HCT116 (cell line): ENCODE results near the gene SLC22A23. TPM values are rescaled to one million over a fixed set of nuclear protein-coding genes. Genes with fewer than 3 reads are reported as not detected.

Source experiments
- ATAC-seq: fragments of 200-7000 bp; cut with Tn5 transposase; 2 replicates; pipeline ENCODE4 v1.9.1; 2020; ENCODE audit warnings: mild to moderate bottlenecking, moderate library complexity
- BruUV-seq: library from RNA; stranded (reverse); fragments of 400-500 nt; replicated peaks from 2 replicates; lab custom pipeline; 2021; lab: Mats Ljungman, UMichigan
- CTCF ChIA-PET: fragments of 300-600 bp; sonication (Branson Sonifier 250); formaldehyde crosslinking; loops from one replicate; lab custom pipeline; 2021; ENCODE audit warnings: antibody characterized with exemption; lab: Charles Lee
- POLR2A ChIA-PET: fragments of 300-600, 350-600 bp; sonication (Branson Sonifier 250); formaldehyde crosslinking; loops from one replicate; lab custom pipeline; 2021; ENCODE audit warnings: antibody characterized with exemption; lab: Charles Lee
- RAD21 ChIA-PET, 2 experiments: fragments of 300-600 bp; sonication (Branson Sonifier 250); formaldehyde crosslinking; loops; one replicate each; lab custom pipeline; 2023; ENCODE audit warnings: low total read pairs in 2 of 2; ENCODE audit not compliant: uncharacterized antibody in 2 of 2, unreplicated experiment in 2 of 2, low non-redundant PET in 1 of 2; lab: Charles Lee
- DNase-seq: peaks from one replicate; pipeline ENCODE4 v3.0.0-alpha.2; 2010; ENCODE audit warnings: low read depth, low spot score
- H2AFZ ChIP-seq: fragments of 200-600 bp; shearing (Covaris generic), sonication (generic); 2 replicates; pipeline ENCODE4 v1.6.1; 2017; ENCODE audit warnings: low read depth, mixed run types, mixed read lengths, antibody characterized with exemption, low read length; ENCODE audit not compliant: poor library complexity, severe bottlenecking
- H3K27ac ChIP-seq: 2 replicates; pipeline ENCODE4 v1.5.1; 2012; ENCODE audit warnings: low read depth, low read length
- H3K27me3 ChIP-seq: fragments of 200-600 bp; sonication (generic); 2 replicates; pipeline ENCODE4 v1.6.1; 2016; ENCODE audit warnings: mixed run types, low read length, mixed read lengths; ENCODE audit not compliant: insufficient read depth
- H3K36me3 ChIP-seq, 2 experiments: fragments of 200-500 bp in 1 of 2; fragments of 200-600 bp in 1 of 2; sonication (Bioruptor generic) in 1 of 2; sonication (generic) in 1 of 2; 2 replicates each; pipeline versions ENCODE4 v1.5.1 to v1.6.1; 2014 to 2016; ENCODE audit warnings: low read length in 2 of 2, inconsistent platforms in 1 of 2, mixed read lengths in 1 of 2, mixed run types in 1 of 2; ENCODE audit not compliant: insufficient read depth in 2 of 2, control insufficient read depth in 1 of 2
- H3K4me1 ChIP-seq, 2 experiments: fragments of 200-600 bp in 1 of 2; sonication (generic) in 1 of 2; 2 replicates each; pipeline versions ENCODE4 v1.5.1 to v1.6.1; 2012 to 2017; ENCODE audit warnings: low read length in 2 of 2, inconsistent platforms in 1 of 2, mild to moderate bottlenecking in 1 of 2, mixed read lengths in 1 of 2, mixed run types in 1 of 2, moderate library complexity in 1 of 2; ENCODE audit not compliant: insufficient read depth in 2 of 2, control insufficient read depth in 1 of 2
- H3K4me2 ChIP-seq: fragments of 200-600 bp; sonication (generic); 2 replicates; pipeline ENCODE4 v1.6.1; 2017; ENCODE audit warnings: mixed run types, low read length, mixed read lengths
- H3K4me3 ChIP-seq, 2 experiments: fragments of 200-600 bp in 1 of 2; sonication (generic) in 1 of 2; replicated peaks in 1 of 2; 2 replicates each; pipeline ENCODE4 v1.5.1; 2011 to 2016; ENCODE audit warnings: low read length in 2 of 2, control low read depth in 1 of 2, low read depth in 1 of 2, mild to moderate bottlenecking in 1 of 2, mixed read lengths in 1 of 2, mixed run types in 1 of 2
- H3K79me2 ChIP-seq: fragments of 200-600 bp; sonication (generic); 2 replicates; pipeline ENCODE4 v1.6.1; 2017; ENCODE audit warnings: mild to moderate bottlenecking, mixed run types, low read length, moderate library complexity, mixed read lengths; ENCODE audit not compliant: insufficient read depth
- H3K9ac ChIP-seq: fragments of 200-600 bp; sonication (generic); 2 replicates; pipeline ENCODE4 v1.6.1; 2016; ENCODE audit warnings: low read length, mixed read lengths
- H3K9me2 ChIP-seq: fragments of 200-600 bp; sonication (generic), shearing (Covaris generic); 2 replicates; pipeline ENCODE4 v1.6.1; 2017; ENCODE audit warnings: mixed run types, mild to moderate bottlenecking, moderate library complexity; ENCODE audit not compliant: insufficient read depth
- H3K9me3 ChIP-seq, 2 experiments: fragments of 200-500 bp in 1 of 2; fragments of 200-600 bp in 1 of 2; sonication (Bioruptor generic) in 1 of 2; sonication (generic) in 1 of 2; 2 replicates each; pipeline ENCODE4 v1.6.1; 2014 to 2017; ENCODE audit warnings: low read length in 2 of 2, mixed read lengths in 2 of 2, inconsistent platforms in 1 of 2, low read depth in 1 of 2, mild to moderate bottlenecking in 1 of 2, mixed run types in 1 of 2, moderate library complexity in 1 of 2; ENCODE audit not compliant: control insufficient read depth in 1 of 2, insufficient read depth in 1 of 2
- H4K20me1 ChIP-seq: fragments of 200-600 bp; sonication (generic), shearing (Covaris generic); 2 replicates; pipeline ENCODE4 v1.6.1; 2017; ENCODE audit warnings: mixed run types, mild to moderate bottlenecking, moderate library complexity; ENCODE audit not compliant: insufficient read depth
- ATF3 ChIP-seq: IDR thresholded peaks from 2 replicates; pipeline ENCODE4 v1.6.1; 2012
- CBX3 ChIP-seq: IDR thresholded peaks from 2 replicates; pipeline ENCODE4 v1.6.1; 2012; ENCODE audit warnings: low read depth
- CEBPB ChIP-seq: IDR thresholded peaks from 2 replicates; pipeline ENCODE4 v1.6.1; 2012; ENCODE audit warnings: low read depth
- EGR1 ChIP-seq: IDR thresholded peaks from 2 replicates; pipeline ENCODE4 v1.6.1; 2012; ENCODE audit warnings: low read depth
- EZH2 ChIP-seq: fragments of 200-600 bp; sonication (generic); IDR thresholded peaks from 2 replicates; pipeline ENCODE4 v1.6.1; 2017; ENCODE audit warnings: antibody characterized with exemption, mixed run types
- EZH2phosphoT487 ChIP-seq: fragments of 200-600 bp; IDR thresholded peaks from 2 replicates; pipeline ENCODE4 v1.6.1; 2018; ENCODE audit warnings: antibody characterized with exemption, borderline replicate concordance
- FOSL1 ChIP-seq: IDR thresholded peaks from 2 replicates; pipeline ENCODE4 v1.6.1; 2012; ENCODE audit warnings: low read depth
- MAX ChIP-seq: IDR thresholded peaks from 2 replicates; pipeline ENCODE4 v1.6.1; 2012
- POLR2A ChIP-seq: IDR thresholded peaks from 2 replicates; pipeline ENCODE4 v1.7.0; 2011; ENCODE audit warnings: borderline replicate concordance; ENCODE audit not compliant: insufficient read depth, insufficient read length; ENCODE audit errors: extremely low read depth
- POLR2AphosphoS5 ChIP-seq: IDR thresholded peaks from 2 replicates; pipeline ENCODE4 v1.6.1; 2011; ENCODE audit warnings: mild to moderate bottlenecking, low read depth, low read length, moderate library complexity
- RAD21 ChIP-seq: IDR thresholded peaks from 2 replicates; pipeline ENCODE4 v1.6.1; 2012; ENCODE audit warnings: low read depth, mild to moderate bottlenecking
- REST ChIP-seq: IDR thresholded peaks from 2 replicates; pipeline ENCODE4 v1.6.1; 2012; ENCODE audit warnings: low read depth
- SIN3A ChIP-seq: IDR thresholded peaks from 2 replicates; pipeline ENCODE4 v1.6.1; 2012; ENCODE audit warnings: low read depth
- SP1 ChIP-seq: IDR thresholded peaks from 2 replicates; pipeline ENCODE4 v1.6.1; 2012; ENCODE audit warnings: low read depth
- SRF ChIP-seq: IDR thresholded peaks from 2 replicates; pipeline ENCODE4 v1.6.1; 2012; ENCODE audit warnings: low read depth
- TCF7L2 ChIP-seq: IDR thresholded peaks from 2 replicates; pipeline ENCODE4 v1.7.0; 2011; ENCODE audit warnings: borderline replicate concordance, inconsistent platforms; ENCODE audit not compliant: insufficient read depth, insufficient read length; ENCODE audit errors: extremely low read depth
- YY1 ChIP-seq: IDR thresholded peaks from 2 replicates; pipeline ENCODE4 v1.6.1; 2011; ENCODE audit warnings: low read length, low read depth, moderate library complexity, mild to moderate bottlenecking; ENCODE audit not compliant: insufficient replicate concordance; ENCODE audit errors: extremely low read depth
- ZFX ChIP-seq: fragments of 450-650 bp; IDR thresholded peaks from 2 replicates; pipeline ENCODE4 v1.6.1; 2017
- intact Hi-C: fragments of 100-400 bp; cut with micrococcal nuclease; formaldehyde crosslinking; loops from 2 replicates; pipeline ENCODE4 v1.10.0; 2022
- total RNA-seq: library from RNA; stranded (reverse); gene quantifications from one replicate; pipeline ENCODE4 v1.2.1, GENCODE V29; 2021; ENCODE audit not compliant: unreplicated experiment

Gene SLC22A23
- total RNA-seq, 1 experiment from 2014 or later = 11.5 TPM

- no peak overlapping the region for H2AFZ ChIP-seq
- H3K9me2 ChIP-seq = no peaks in the 10 kb centered on the region
- no peak for TF ChIP-seq MAX
- TF ChIP-seq EZH2 = no peak
- no peak for TF ChIP-seq TCF7L2
- TF ChIP-seq POLR2A = no peak
- TF ChIP-seq FOSL1 = no peak
- no peak for TF ChIP-seq CBX3
- POLR2A ChIA-PET = no interaction called here
- H4K20me1 ChIP-seq = no peaks in the 10 kb centered on the region; the same call in 1 of the 2 replicates
- intact Hi-C loops = no loop called here
- no peak for DNase-seq
- no TSS peak for BruUV-seq
- peaks cover 60 to 84% of the 10 kb centered on the region in 2 experiments for H3K4me1 ChIP-seq
- no peaks in the 10 kb centered on the region for H3K9me3 ChIP-seq
- no peak for ATAC-seq
- H3K4me2 ChIP-seq = no peak overlapping the region
- CTCF ChIA-PET = no interaction called here
- H3K79me2 ChIP-seq = no peaks in the 10 kb centered on the region; the same call in 1 of the 2 replicates
- RAD21 ChIA-PET = no interaction called here
- no peak overlapping the region for H3K27ac ChIP-seq
- no peaks in the 10 kb centered on the region for H3K36me3 ChIP-seq
- H3K27me3 ChIP-seq = no peaks in the 10 kb centered on the region
- no peak overlapping the region for H3K9ac ChIP-seq
- H3K4me3 ChIP-seq = no peak overlapping the region
Measured at GRCh38 chr6:3388786-3389185, 68.1 kb downstream of the SLC22A23 start.

- H3K9me3 ChIP-seq = no peaks in the 10 kb centered on the region
- H3K27ac ChIP-seq = no peak overlapping the region
- no TSS peak for BruUV-seq
- H3K4me1 ChIP-seq = peaks cover 80 to 87% of the 10 kb centered on the region in 2 experiments
- H3K79me2 ChIP-seq = no peaks in the 10 kb centered on the region; the same call in 1 of the 2 replicates
- ChIA-PET POLR2A (no interaction called here), CTCF (no interaction called here), RAD21 (no interaction called here)
- peak overlapping the region; percentile 13 for H3K9ac ChIP-seq
- no peak overlapping the region for H2AFZ ChIP-seq
- DNase-seq = no peak
- H4K20me1 ChIP-seq = no peaks in the 10 kb centered on the region; the same call in 1 of the 2 replicates
- intact Hi-C loops = no loop called here
- no peaks in the 10 kb centered on the region for H3K27me3 ChIP-seq
- H3K4me3 ChIP-seq = peak overlapping the region in 1 of 2 experiments; percentile 12; a peak in 1 of 4 replicates
- ATAC-seq = peak; percentile 13; the same call in 1 of the 2 replicates
- H3K9me2 ChIP-seq = no peaks in the 10 kb centered on the region
- H3K4me2 ChIP-seq = peak overlapping the region; percentile 61
- no peaks in the 10 kb centered on the region for H3K36me3 ChIP-seq
- TF ChIP-seq SRF (no peak), ATF3 (no peak), RAD21 (no peak), YY1 (no peak), POLR2A (no peak), CEBPB (no peak), MAX (no peak), POLR2AphosphoS5 (no peak), ZFX (no peak), SIN3A (no peak), CBX3 (no peak), SP1 (no peak), EZH2 (no peak), REST (no peak), EZH2phosphoT487 (no peak), EGR1 (no peak)
Measured at GRCh38 chr6:3386374-3386857, 70.4 kb downstream of the SLC22A23 start.
